Activated B cell treated with CpG ODN at 0.5 μM for 24 hours (primary cell): ENCODE measurements around the gene RMND1. TPM values are rescaled to one million over a fixed set of nuclear protein-coding genes. Genes with fewer than 3 reads are reported as not detected.

Experiments used
- ATAC-seq: fragments of 200-7000 bp; cut with Tn5 transposase; one replicate; pipeline ENCODE4 v1.10.0; 2021; ENCODE audit warnings: low read depth, mild to moderate bottlenecking, moderate library complexity
- CTCF ChIA-PET: fragments of 350-600 bp; sonication (Branson Sonifier 250); formaldehyde crosslinking; loops from one replicate; lab custom pipeline; 2021; ENCODE audit warnings: antibody characterized with exemption; lab: Charles Lee
- POLR2A ChIA-PET: fragments of 350-600 bp; sonication (Branson Sonifier 250); formaldehyde crosslinking; loops from one replicate; lab custom pipeline; 2021; ENCODE audit warnings: antibody characterized with exemption; lab: Charles Lee
- DNase-seq: peaks from one replicate; pipeline ENCODE4 v3.0.0; 2022
- H3K27ac Mint-ChIP-seq: one replicate; pipeline ENCODE4 v1.8.0; 2020; ENCODE audit warnings: mixed read lengths
- H3K27me3 Mint-ChIP-seq: one replicate; pipeline ENCODE4 v1.8.0; 2021; ENCODE audit warnings: mixed read lengths
- H3K36me3 Mint-ChIP-seq: one replicate; pipeline ENCODE4 v1.8.0; 2021; ENCODE audit warnings: low read depth, mixed read lengths
- H3K4me1 Mint-ChIP-seq: one replicate; pipeline ENCODE4 v1.8.0; 2021; ENCODE audit warnings: mixed read lengths
- H3K4me3 Mint-ChIP-seq: one replicate; pipeline ENCODE4 v1.8.0; 2020; ENCODE audit warnings: mild to moderate bottlenecking, mixed read lengths
- H3K9me3 Mint-ChIP-seq: one replicate; pipeline ENCODE4 v1.8.0; 2020; ENCODE audit warnings: mixed read lengths
- CTCF ChIP-seq: fragments of 200-600 bp; IDR thresholded peaks from one replicate; pipeline ENCODE4 v1.8.0; 2022; ENCODE audit warnings: antibody characterized with exemption, mild to moderate bottlenecking
- intact Hi-C: fragments of 100-400 bp; cut with micrococcal nuclease; formaldehyde crosslinking; loops from one replicate; pipeline ENCODE4 v1.15.1; 2024
- total RNA-seq: library from RNA; stranded (reverse); gene quantifications from 2 replicates; pipeline ENCODE4 v1.2.3, GENCODE V29; 2022

Gene RMND1
- total RNA-seq, 1 donor from 2014 or later, result 17.1 TPM

- H3K27ac Mint-ChIP-seq, result no peak overlapping the region
- DNase-seq, result no peak
- peaks cover 46% of the 10 kb centered on the region for H3K36me3 Mint-ChIP-seq
- TF ChIP-seq CTCF, result no peak
- no peak overlapping the region for H3K4me3 Mint-ChIP-seq
- no peak for ATAC-seq
- H3K9me3 Mint-ChIP-seq, result no peaks in the 10 kb centered on the region
- intact Hi-C loops, result no loop called here
- no peaks in the 10 kb centered on the region for H3K27me3 Mint-ChIP-seq
- H3K4me1 Mint-ChIP-seq, result peaks cover 32% of the 10 kb centered on the region
- ChIA-PET POLR2A (no interaction called here), CTCF (no interaction called here)
These were observed 49.7 kb downstream of the RMND1 start for GRCh38 chr6:151402228-151402627.

GRCh38 chr6:151400473-151400872 is 51.5 kb downstream of the RMND1 start:
- no peak overlapping the region for H3K4me3 Mint-ChIP-seq
- intact Hi-C loops, result no loop called here
- no peaks in the 10 kb centered on the region for H3K27me3 Mint-ChIP-seq
- DNase-seq (no peak), ATAC-seq (no peak)
- peaks cover 43% of the 10 kb centered on the region for H3K4me1 Mint-ChIP-seq
- H3K9me3 Mint-ChIP-seq, result no peaks in the 10 kb centered on the region
- no peak overlapping the region for H3K27ac Mint-ChIP-seq
- ChIA-PET POLR2A (no interaction called here), CTCF (no interaction called here)
- no peak for TF ChIP-seq CTCF
- H3K36me3 Mint-ChIP-seq, result peaks cover 42% of the 10 kb centered on the region

- intact Hi-C loops, result no loop called here
- Mint-ChIP-seq H3K27ac (no peak overlapping the region), H3K4me3 (no peak overlapping the region), H3K4me1 (peaks cover 49% of the 10 kb centered on the region), H3K27me3 (no peaks in the 10 kb centered on the region), H3K36me3 (peaks cover 40% of the 10 kb centered on the region), H3K9me3 (no peaks in the 10 kb centered on the region)
- CTCF ChIA-PET, result no interaction called here
- POLR2A ChIA-PET, result no interaction called here
- TF ChIP-seq CTCF, result no peak
- ATAC-seq (no peak), DNase-seq (no peak)
These were observed 52.2 kb downstream of the RMND1 start for GRCh38 chr6:151399679-151400078.

- ChIA-PET CTCF (interaction anchor here (1.9 kb wide), 1 partner anchor 12 kb away, joined by 7 read pairs; no protein-coding TSS in a partner anchor), POLR2A (no interaction called here)
- no peak for TF ChIP-seq CTCF
- no peak for ATAC-seq
- H3K36me3 Mint-ChIP-seq, result peaks cover 18% of the 10 kb centered on the region
- intact Hi-C loops, result no loop called here
- no peaks in the 10 kb centered on the region for H3K9me3 Mint-ChIP-seq
- H3K4me1 Mint-ChIP-seq, result peaks cover 62% of the 10 kb centered on the region
- H3K27ac Mint-ChIP-seq, result peak overlapping the region; percentile 63
- H3K4me3 Mint-ChIP-seq, result no peak overlapping the region
- H3K27me3 Mint-ChIP-seq, result no peaks in the 10 kb centered on the region
- no peak for DNase-seq
These were observed 58.5 kb downstream of the RMND1 start for GRCh38 chr6:151393410-151393809.

GRCh38 chr6:151392427-151392826 is 59.5 kb downstream of the RMND1 start:
- H3K36me3 Mint-ChIP-seq, result peaks cover 10% of the 10 kb centered on the region
- H3K4me1 Mint-ChIP-seq, result peaks cover 62% of the 10 kb centered on the region
- DNase-seq (no peak), ATAC-seq (no peak)
- H3K9me3 Mint-ChIP-seq, result no peaks in the 10 kb centered on the region
- H3K4me3 Mint-ChIP-seq, result peak overlapping the region; percentile 91
- POLR2A ChIA-PET, result interaction anchor here (1.1 kb wide), 1 partner anchor 60 kb away, joined by 6 read pairs; the partner anchor contains the start of gene RMND1
- CTCF ChIA-PET, result interaction anchor here (1.9 kb wide), 1 partner anchor 13 kb away, joined by 7 read pairs; no protein-coding TSS in a partner anchor
- no peak for TF ChIP-seq CTCF
- H3K27ac Mint-ChIP-seq, result peak overlapping the region; percentile 96
- no peaks in the 10 kb centered on the region for H3K27me3 Mint-ChIP-seq
- intact Hi-C loops, result loop anchor here (1.0 kb wide), 1 partner anchor 14 kb away; no protein-coding TSS in a partner anchor
